ENCODE measurements around the gene COQ9. TPM values are rescaled to one million over a fixed set of nuclear protein-coding genes. Genes with fewer than 3 reads are reported as not detected.

The COQ9 gene
- total RNA-seq, 1 experiment from 2014 or later: 32.9 TPM

GRCh38 chr16:57504001-57504400, 56.7 kb downstream of the COQ9 start:
- no peak overlapping the region for H2BK15ac ChIP-seq (ENCODE audit: low read depth, low read length)
- no peak overlapping the region for H3K4me2 ChIP-seq (ENCODE audit: insufficient read depth, insufficient read length, low read length)
- no peak overlapping the region for H4K91ac ChIP-seq (ENCODE audit: insufficient read length, low read depth, low read length)
- no peak overlapping the region for H2AK5ac ChIP-seq (ENCODE audit: insufficient read length, low read length)
- H3T11ph ChIP-seq (ENCODE audit: low read length): no peak overlapping the region
- Mint-ChIP-seq H3K27ac (no peak overlapping the region), H3K36me3 (ENCODE audit: insufficient read depth in 1 of 3, low read depth in 3 of 3) (no peaks in the 10 kb centered on the region), H3K9me3 (no peaks in the 10 kb centered on the region), H3K27me3 (ENCODE audit: low read depth) (peaks cover 7% of the 10 kb centered on the region), H3K4me3 (no peak overlapping the region; a peak in 1 of 5 replicates), H3K4me1 (peaks cover 14 to 24% of the 10 kb centered on the region in 2 experiments)
- H4K8ac ChIP-seq (replicated peaks; ENCODE audit: insufficient read length, low read depth, low read length): no peak overlapping the region
- no peak overlapping the region for H2BK5ac ChIP-seq (ENCODE audit: insufficient read length, low read length)
- H2AFZ ChIP-seq (ENCODE audit: low read length): no peak overlapping the region
- H3K79me1 ChIP-seq (ENCODE audit: insufficient read depth, low read depth, low read length, poor library complexity, severe bottlenecking): no peaks in the 10 kb centered on the region
- H3K14ac ChIP-seq (ENCODE audit: insufficient read depth, low read length): no peak overlapping the region; the same call in 1 of the 2 replicates
- no peak overlapping the region for H3K27ac ChIP-seq (ENCODE audit: insufficient read length, low read depth, low read length)
- H4K20me1 ChIP-seq (ENCODE audit: control insufficient read depth, insufficient read depth, insufficient read length): no peaks in the 10 kb centered on the region
- no peak overlapping the region for H3K23ac ChIP-seq (ENCODE audit: insufficient read length, low read depth, low read length)
- no peak overlapping the region for H4K5ac ChIP-seq (ENCODE audit: insufficient read length, low read depth, low read length)
- DNase-seq: no peak
- no peaks in the 10 kb centered on the region for H3K9me3 ChIP-seq (ENCODE audit: control insufficient read depth, low read depth, low read length)
- H2BK20ac ChIP-seq (ENCODE audit: low read depth, low read length, poor library complexity, severe bottlenecking): no peak overlapping the region
- H3K4me1 ChIP-seq (ENCODE audit: insufficient read depth, low read length): no peaks in the 10 kb centered on the region; the same call in 1 of the 2 replicates
- no peak overlapping the region for H3K56ac ChIP-seq (ENCODE audit: insufficient read length, low read depth, low read length)
- H3K18ac ChIP-seq (ENCODE audit: insufficient read length, low read depth, low read length): no peak overlapping the region
- TF ChIP-seq, protein P1, sequence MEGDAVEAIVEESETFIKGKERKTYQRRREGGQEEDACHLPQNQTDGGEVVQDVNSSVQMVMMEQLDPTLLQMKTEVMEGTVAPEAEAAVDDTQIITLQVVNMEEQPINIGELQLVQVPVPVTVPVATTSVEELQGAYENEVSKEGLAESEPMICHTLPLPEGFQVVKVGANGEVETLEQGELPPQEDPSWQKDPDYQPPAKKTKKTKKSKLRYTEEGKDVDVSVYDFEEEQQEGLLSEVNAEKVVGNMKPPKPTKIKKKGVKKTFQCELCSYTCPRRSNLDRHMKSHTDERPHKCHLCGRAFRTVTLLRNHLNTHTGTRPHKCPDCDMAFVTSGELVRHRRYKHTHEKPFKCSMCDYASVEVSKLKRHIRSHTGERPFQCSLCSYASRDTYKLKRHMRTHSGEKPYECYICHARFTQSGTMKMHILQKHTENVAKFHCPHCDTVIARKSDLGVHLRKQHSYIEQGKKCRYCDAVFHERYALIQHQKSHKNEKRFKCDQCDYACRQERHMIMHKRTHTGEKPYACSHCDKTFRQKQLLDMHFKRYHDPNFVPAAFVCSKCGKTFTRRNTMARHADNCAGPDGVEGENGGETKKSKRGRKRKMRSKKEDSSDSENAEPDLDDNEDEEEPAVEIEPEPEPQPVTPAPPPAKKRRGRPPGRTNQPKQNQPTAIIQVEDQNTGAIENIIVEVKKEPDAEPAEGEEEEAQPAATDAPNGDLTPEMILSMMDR (conservative IDR thresholded peaks at IDR 0.05): no peak
- H2BK120ac ChIP-seq (ENCODE audit: low read depth, low read length, poor library complexity, severe bottlenecking): no peak overlapping the region
- H3K79me2 ChIP-seq (ENCODE audit: insufficient read depth, low read length): no peaks in the 10 kb centered on the region
- WGBS (ENCODE audit: extremely low coverage, insufficient read length, low lambda C conversion rate): no CpG with 5 or more reads among the region's 6 CpGs
- H3K23me2 ChIP-seq (ENCODE audit: insufficient read length, low read depth, low read length, poor library complexity, severe bottlenecking): no peaks in the 10 kb centered on the region
- no peak overlapping the region for H3K9ac ChIP-seq (ENCODE audit: extremely low read depth, insufficient read length, low read length)
- no peak overlapping the region for H3K4ac ChIP-seq (ENCODE audit: low read depth, low read length)
- H2BK12ac ChIP-seq (ENCODE audit: insufficient read length, low read depth, low read length): no peak overlapping the region
- no peaks in the 10 kb centered on the region for H3K27me3 ChIP-seq (ENCODE audit: insufficient read depth, low read length)

Data from H9 (cell line).